ENCODE results near the gene PDCD2. TPM values are rescaled to one million over a fixed set of nuclear protein-coding genes. Genes with fewer than 3 reads are reported as not detected.

PDCD2 gene
- total and polyA plus RNA-seq, 4 experiments from 2014 or later = 75.2 to 132 (median 102) TPM

GRCh38 chr6:170552765-170553533, 31.5 kb downstream of the PDCD2 start, which contains the start of gene PSMB1:
Gene PSMB1, minus strand, starts transcription at chr6:170553307. Its CDS starts 65 bp downstream, at chr6:170553242.
- peaks cover 21 to 38% of the 10 kb centered on the region in 2 donors for H3K36me3 Mint-ChIP-seq
- intact Hi-C loops (cut with micrococcal nuclease) = no loop called here
- H3K4me1 ChIP-seq (ENCODE audit: insufficient read depth, low read length) = peaks cover 60% of the 10 kb centered on the region
- no peaks in the 10 kb centered on the region for H3K27me3 ChIP-seq (ENCODE audit: insufficient read depth, low read length)
- peak; percentile 69 to 82 (median 72) for DNase-seq
- peaks cover 22% of the 10 kb centered on the region for H3K36me3 ChIP-seq (ENCODE audit: insufficient read depth, low read length)
- peaks cover 3 to 37% (median 15%) of the 10 kb centered on the region in 4 donors for H3K4me1 Mint-ChIP-seq
- ChIA-PET POLR2A (ENCODE audit: partially characterized antibody) (interaction anchor here (0.9 to 4.1 kb wide), 13 partner anchors 7 to 851 kb away, joined by 3 to 94 read pairs (median 7); partner anchors contain the start of genes C6orf120, DYNLT2, ERMARD and FAM120B), CTCF (ENCODE audit: partially characterized antibody) (interaction anchor here (0.8 to 1.8 kb wide), 4 partner anchors 22 to 1658 kb away, joined by 3 to 9 read pairs (median 5); partner anchors contain the start of gene PDCD2)
- H3K9me3 ChIP-seq (ENCODE audit: control insufficient read depth in 1 of 2, low read length in 2 of 2) = no peaks in the 10 kb centered on the region
- peak within 1 kb of the TSS; percentile 63 to 85 for H3K4me3 ChIP-seq (ENCODE audit: low read length in 2 of 2)
- no peak within 1 kb of the TSS for H3K27ac Mint-ChIP-seq
- no peaks in the 10 kb centered on the region for H3K9me3 Mint-ChIP-seq
- no peak within 1 kb of the TSS for H3K4me3 Mint-ChIP-seq
- no peaks in the 10 kb centered on the region for H3K27me3 Mint-ChIP-seq
- H3K27ac ChIP-seq (ENCODE audit: low read depth, low read length) = peak within 1 kb of the TSS; percentile 94

GRCh38 chr6:170545405-170545804, 39.0 kb downstream of the PDCD2 start:
- Mint-ChIP-seq H3K27ac (peak overlapping the region in 1 of 7 donors; percentile 35), H3K4me3 (no peak overlapping the region), H3K36me3 (peaks cover 48 to 93% of the 10 kb centered on the region in 2 donors), H3K27me3 (no peaks in the 10 kb centered on the region), H3K4me1 (peaks cover 19 to 30% (median 25%) of the 10 kb centered on the region in 4 donors), H3K9me3 (no peaks in the 10 kb centered on the region)
- H3K27ac ChIP-seq (ENCODE audit: low read depth, low read length) = no peak overlapping the region
- CTCF ChIA-PET (ENCODE audit: partially characterized antibody) = no interaction called here
- no peaks in the 10 kb centered on the region for H3K9me3 ChIP-seq (ENCODE audit: control insufficient read depth in 1 of 2, low read length in 2 of 2)
- POLR2A ChIA-PET (ENCODE audit: partially characterized antibody) = interaction anchor here (1.2 kb wide), 1 partner anchor 8 kb away, joined by 4 read pairs; no protein-coding TSS in a partner anchor
- intact Hi-C loops (cut with micrococcal nuclease) = no loop called here
- peaks cover 19% of the 10 kb centered on the region for H3K4me1 ChIP-seq (ENCODE audit: insufficient read depth, low read length)
- H3K4me3 ChIP-seq (ENCODE audit: low read length in 2 of 2) = no peak overlapping the region
- peaks cover 85% of the 10 kb centered on the region for H3K36me3 ChIP-seq (ENCODE audit: insufficient read depth, low read length)
- no peaks in the 10 kb centered on the region for H3K27me3 ChIP-seq (ENCODE audit: insufficient read depth, low read length)
- DNase-seq = no peak

GRCh38 chr6:170542031-170542719, 42.3 kb downstream of the PDCD2 start:
- POLR2A ChIA-PET (ENCODE audit: partially characterized antibody) = interaction anchor here (2.6 kb wide), 1 partner anchor 12 kb away, joined by 7 read pairs; the partner anchor contains the start of gene TBP
- H3K27ac Mint-ChIP-seq = peak overlapping the region in 2 of 7 donors; percentile 41 to 55
- no peak overlapping the region for H3K4me3 ChIP-seq (ENCODE audit: low read length in 2 of 2)
- no peaks in the 10 kb centered on the region for H3K27me3 ChIP-seq (ENCODE audit: insufficient read depth, low read length)
- no peaks in the 10 kb centered on the region for H3K9me3 ChIP-seq (ENCODE audit: control insufficient read depth in 1 of 2, low read length in 2 of 2)
- intact Hi-C loops (cut with micrococcal nuclease) = no loop called here
- H3K36me3 Mint-ChIP-seq = peaks cover 48 to 88% of the 10 kb centered on the region in 2 donors
- no peak overlapping the region for H3K4me3 Mint-ChIP-seq
- H3K36me3 ChIP-seq (ENCODE audit: insufficient read depth, low read length) = peaks cover 91% of the 10 kb centered on the region
- H3K4me1 ChIP-seq (ENCODE audit: insufficient read depth, low read length) = no peaks in the 10 kb centered on the region
- H3K4me1 Mint-ChIP-seq = peaks cover 10 to 27% (median 20%) of the 10 kb centered on the region in 4 donors
- no peak overlapping the region for H3K27ac ChIP-seq (ENCODE audit: low read depth, low read length)
- no peak for DNase-seq
- no peaks in the 10 kb centered on the region for H3K9me3 Mint-ChIP-seq
- H3K27me3 Mint-ChIP-seq = no peaks in the 10 kb centered on the region
- CTCF ChIA-PET (ENCODE audit: partially characterized antibody) = interaction anchor here (1.2 to 3.1 kb wide), 2 partner anchors 12 to 752 kb away, joined by 4 to 25 read pairs; no protein-coding TSS in a partner anchor

- Histone ChIP-seq H3K36me3 (ENCODE audit: insufficient read depth, low read length) (peaks cover 88% of the 10 kb centered on the region), H3K27me3 (ENCODE audit: insufficient read depth, low read length) (no peaks in the 10 kb centered on the region), H3K4me1 (ENCODE audit: insufficient read depth, low read length) (no peaks in the 10 kb centered on the region), H3K27ac (ENCODE audit: low read depth, low read length) (no peak overlapping the region), H3K4me3 (ENCODE audit: low read length in 2 of 2) (no peak overlapping the region), H3K9me3 (ENCODE audit: control insufficient read depth in 1 of 2, low read length in 2 of 2) (no peaks in the 10 kb centered on the region)
- CTCF ChIA-PET (ENCODE audit: partially characterized antibody) = no interaction called here
- Mint-ChIP-seq H3K4me1 (peaks cover 6 to 18% (median 18%) of the 10 kb centered on the region in 4 donors), H3K9me3 (no peaks in the 10 kb centered on the region), H3K27me3 (no peaks in the 10 kb centered on the region), H3K27ac (no peak overlapping the region), H3K36me3 (peaks cover 59 to 82% of the 10 kb centered on the region in 2 donors), H3K4me3 (no peak overlapping the region)
- intact Hi-C loops (cut with micrococcal nuclease) = no loop called here
- POLR2A ChIA-PET (ENCODE audit: partially characterized antibody) = no interaction called here
- no peak for DNase-seq
These were observed 47.1 kb downstream of the PDCD2 start for GRCh38 chr6:170537329-170537728.

GRCh38 chr6:170536671-170537070, 47.8 kb downstream of the PDCD2 start:
- Mint-ChIP-seq H3K36me3 (peaks cover 59 to 81% of the 10 kb centered on the region in 2 donors), H3K9me3 (no peaks in the 10 kb centered on the region), H3K27me3 (no peaks in the 10 kb centered on the region), H3K27ac (peak overlapping the region in 1 of 7 donors; percentile 35), H3K4me1 (peaks cover 6 to 18% (median 18%) of the 10 kb centered on the region in 4 donors), H3K4me3 (no peak overlapping the region)
- ChIA-PET POLR2A (ENCODE audit: partially characterized antibody) (no interaction called here), CTCF (ENCODE audit: partially characterized antibody) (no interaction called here)
- no peak for DNase-seq
- Histone ChIP-seq H3K4me3 (ENCODE audit: low read length in 2 of 2) (no peak overlapping the region), H3K36me3 (ENCODE audit: insufficient read depth, low read length) (peaks cover 81% of the 10 kb centered on the region), H3K9me3 (ENCODE audit: control insufficient read depth in 1 of 2, low read length in 2 of 2) (no peaks in the 10 kb centered on the region), H3K4me1 (ENCODE audit: insufficient read depth, low read length) (no peaks in the 10 kb centered on the region), H3K27ac (ENCODE audit: low read depth, low read length) (no peak overlapping the region), H3K27me3 (ENCODE audit: insufficient read depth, low read length) (no peaks in the 10 kb centered on the region)
- intact Hi-C loops (cut with micrococcal nuclease) = no loop called here

- ChIA-PET CTCF (ENCODE audit: partially characterized antibody) (interaction anchor here (1.1 to 1.3 kb wide), 2 partner anchors 585 to 746 kb away, joined by 3 read pairs; no protein-coding TSS in a partner anchor), POLR2A (ENCODE audit: partially characterized antibody) (no interaction called here)
- Mint-ChIP-seq H3K4me1 (peaks cover 2 to 9% (median 4%) of the 10 kb centered on the region in 4 donors), H3K27ac (no peak overlapping the region), H3K9me3 (no peaks in the 10 kb centered on the region), H3K4me3 (no peak overlapping the region), H3K36me3 (peaks cover 46 to 65% of the 10 kb centered on the region in 2 donors), H3K27me3 (no peaks in the 10 kb centered on the region)
- no peak for DNase-seq
- intact Hi-C loops (cut with micrococcal nuclease) = no loop called here
- H3K27ac ChIP-seq (ENCODE audit: low read depth, low read length) = no peak overlapping the region
- H3K4me3 ChIP-seq (ENCODE audit: low read length in 2 of 2) = no peak overlapping the region
- H3K4me1 ChIP-seq (ENCODE audit: insufficient read depth, low read length) = no peaks in the 10 kb centered on the region
- H3K36me3 ChIP-seq (ENCODE audit: insufficient read depth, low read length) = peaks cover 65% of the 10 kb centered on the region
- H3K9me3 ChIP-seq (ENCODE audit: control insufficient read depth in 1 of 2, low read length in 2 of 2) = no peaks in the 10 kb centered on the region
- H3K27me3 ChIP-seq (ENCODE audit: insufficient read depth, low read length) = no peaks in the 10 kb centered on the region
These were observed 49.4 kb downstream of the PDCD2 start for GRCh38 chr6:170535004-170535403.

- Histone ChIP-seq H3K9me3 (ENCODE audit: control insufficient read depth in 1 of 2, low read length in 2 of 2) (no peaks in the 10 kb centered on the region), H3K36me3 (ENCODE audit: insufficient read depth, low read length) (peaks cover 53% of the 10 kb centered on the region), H3K27me3 (ENCODE audit: insufficient read depth, low read length) (no peaks in the 10 kb centered on the region), H3K27ac (ENCODE audit: low read depth, low read length) (no peak overlapping the region), H3K4me3 (ENCODE audit: low read length in 2 of 2) (no peak overlapping the region), H3K4me1 (ENCODE audit: insufficient read depth, low read length) (no peaks in the 10 kb centered on the region)
- Mint-ChIP-seq H3K27me3 (no peaks in the 10 kb centered on the region), H3K36me3 (peaks cover 37 to 57% of the 10 kb centered on the region in 2 donors), H3K27ac (no peak overlapping the region), H3K4me3 (no peak overlapping the region), H3K4me1 (peaks cover 0 to 7% (median under 1%) of the 10 kb centered on the region in 4 donors), H3K9me3 (no peaks in the 10 kb centered on the region)
- POLR2A ChIA-PET (ENCODE audit: partially characterized antibody) = no interaction called here
- DNase-seq = no peak
- CTCF ChIA-PET (ENCODE audit: partially characterized antibody) = interaction anchor here (1.1 to 6.1 kb wide), 3 partner anchors 584 to 745 kb away, joined by 3 to 54 read pairs (median 3); no protein-coding TSS in a partner anchor
- intact Hi-C loops (cut with micrococcal nuclease) = no loop called here
These were observed 50.6 kb downstream of the PDCD2 start for GRCh38 chr6:170533792-170534191.

All from CD4-positive, alpha-beta memory T cell (primary cell).